Uterus (tissue), 4 donors: ENCODE measurements around the gene HOXD8. TPM values are rescaled to one million over a fixed set of nuclear protein-coding genes. Genes with fewer than 3 reads are reported as not detected.
A peak's percentile ranks its signal among the peaks of the same experiment; 100 is the strongest.

Source experiments
- DNase-seq, 2 donors: peaks; one replicate each; pipeline ENCODE4 v3.0.0-alpha.2; 2019 to 2020
- H3K27ac ChIP-seq, 2 donors: fragments of 200-600 bp; sonication (generic); 1 replicate in 1 of 2; 2 replicates in 1 of 2; pipeline ENCODE4 v1.5.1; 2016 to 2018
- H3K27me3 ChIP-seq, 2 donors: fragments of 200-600 bp; sonication (generic); one replicate each; pipeline ENCODE4 v1.5.1; 2018 to 2019; ENCODE audit warnings: control low read depth in 1 of 2
- H3K36me3 ChIP-seq, 2 donors: fragments of 200-600 bp; sonication (generic); one replicate each; pipeline ENCODE4 v1.5.1; 2019; ENCODE audit warnings: control low read depth in 1 of 2
- H3K4me1 ChIP-seq, 2 donors: fragments of 200-600 bp; sonication (generic); one replicate each; pipeline ENCODE4 v1.5.1; 2018 to 2019; ENCODE audit warnings: control low read depth in 1 of 2
- H3K4me3 ChIP-seq, 2 donors: fragments of 200-600 bp; sonication (generic); 1 replicate in 1 of 2; 2 replicates in 1 of 2; pipeline ENCODE4 v1.5.1; 2018 to 2019; ENCODE audit warnings: mild to moderate bottlenecking in 1 of 2
- H3K9me3 ChIP-seq, 2 donors: fragments of 200-600 bp; sonication (generic); one replicate each; pipeline ENCODE4 v1.5.1; 2019; ENCODE audit warnings: control low read depth in 1 of 2
- CTCF ChIP-seq, 4 experiments: fragments of 200-600 bp in 2 of 4; fragments of 450-650 bp in 2 of 4; sonication (generic) in 2 of 4; IDR thresholded peaks; one replicate each; pipeline ENCODE4 v1.5.1; 2016 to 2019; ENCODE audit warnings: antibody characterized with exemption in 4 of 4, mild to moderate bottlenecking in 2 of 4, moderate library complexity in 1 of 4
- POLR2A ChIP-seq, 2 donors: fragments of 450-650 bp; IDR thresholded peaks; one replicate each; pipeline ENCODE4 v1.6.1; 2016; ENCODE audit warnings: antibody characterized with exemption in 2 of 2, mild to moderate bottlenecking in 1 of 2, moderate library complexity in 1 of 2
- intact Hi-C: fragments of 100-400 bp; cut with DNase I; formaldehyde crosslinking; loops from one replicate; pipeline ENCODE4 v1.15.1; 2023; ENCODE audit warnings: low total_unique reads
- total RNA-seq, 4 donors: library from RNA; depleted of rRNA in 3 of 4; stranded (reverse); fragments of >200 nt in 3 of 4; gene quantifications; one replicate each; pipeline versions ENCODE4 v1.1.0 to v1.2.4, GENCODE V29; 2014 to 2023
- donor health status: DM: yes; HTN: yes; CAD: no.

The HOXD8 gene
- total RNA-seq, 4 donors from 2014 or later = 25.8 to 75.6 (median 48.0) TPM

GRCh38 chr2:176164611-176165369 lies 35.3 kb downstream of the HOXD8 start:
- no peaks in the 10 kb centered on the region for H3K27me3 ChIP-seq
- no peaks in the 10 kb centered on the region for H3K36me3 ChIP-seq
- TF ChIP-seq POLR2A (IDR thresholded peaks at IDR 0.05) (no peak), CTCF (IDR thresholded peaks at IDR 0.05) (no peak)
- no peaks in the 10 kb centered on the region for H3K4me1 ChIP-seq
- no peaks in the 10 kb centered on the region for H3K9me3 ChIP-seq
- intact Hi-C loops = no loop called here
- H3K27ac ChIP-seq = peak overlapping the region; percentile 42 to 72
- DNase-seq = no peak
- H3K4me3 ChIP-seq = peak overlapping the region; percentile 8 to 11

- Histone ChIP-seq H3K4me3 (peak overlapping the region; percentile 8 to 11), H3K27me3 (no peaks in the 10 kb centered on the region), H3K36me3 (no peaks in the 10 kb centered on the region), H3K27ac (peak overlapping the region; percentile 42 to 72), H3K4me1 (no peaks in the 10 kb centered on the region), H3K9me3 (no peaks in the 10 kb centered on the region)
- peak in 1 of 2 donors; percentile 60 for DNase-seq
- TF ChIP-seq POLR2A (IDR thresholded peaks at IDR 0.05) = no peak
- no peak for TF ChIP-seq CTCF (IDR thresholded peaks at IDR 0.05)
- intact Hi-C loops = no loop called here
Measured at GRCh38 chr2:176165370-176166050, 36.0 kb downstream of the HOXD8 start.

GRCh38 chr2:176166272-176166671 lies 36.8 kb downstream of the HOXD8 start:
- Histone ChIP-seq H3K4me3 (no peak overlapping the region), H3K27me3 (no peaks in the 10 kb centered on the region), H3K9me3 (no peaks in the 10 kb centered on the region), H3K36me3 (no peaks in the 10 kb centered on the region), H3K27ac (peak overlapping the region; percentile 42 to 72), H3K4me1 (no peaks in the 10 kb centered on the region)
- intact Hi-C loops = no loop called here
- TF ChIP-seq CTCF (IDR thresholded peaks at IDR 0.05) (no peak), POLR2A (IDR thresholded peaks at IDR 0.05) (no peak)
- no peak for DNase-seq

GRCh38 chr2:176167398-176167797 lies 37.9 kb downstream of the HOXD8 start:
- intact Hi-C loops = no loop called here
- no peak overlapping the region for H3K27ac ChIP-seq
- TF ChIP-seq CTCF (IDR thresholded peaks at IDR 0.05) (no peak), POLR2A (IDR thresholded peaks at IDR 0.05) (no peak)
- no peaks in the 10 kb centered on the region for H3K36me3 ChIP-seq
- H3K9me3 ChIP-seq = no peaks in the 10 kb centered on the region
- H3K27me3 ChIP-seq = no peaks in the 10 kb centered on the region
- H3K4me3 ChIP-seq = no peak overlapping the region
- no peaks in the 10 kb centered on the region for H3K4me1 ChIP-seq
- no peak for DNase-seq

GRCh38 chr2:176169181-176169580 lies 39.7 kb downstream of the HOXD8 start:
- no peak for TF ChIP-seq CTCF (IDR thresholded peaks at IDR 0.05)
- no peak for TF ChIP-seq POLR2A (IDR thresholded peaks at IDR 0.05)
- intact Hi-C loops = no loop called here
- Histone ChIP-seq H3K4me3 (no peak overlapping the region), H3K9me3 (no peaks in the 10 kb centered on the region), H3K27me3 (no peaks in the 10 kb centered on the region), H3K4me1 (no peaks in the 10 kb centered on the region), H3K36me3 (no peaks in the 10 kb centered on the region), H3K27ac (peak overlapping the region in 1 of 2 donors; percentile 83)
- DNase-seq = no peak
